C4-2B (cell line): ENCODE measurements around the gene PRR5.

ENCODE experiments used
- CTCF ChIP-seq: fragments of 450-650 bp; conservative IDR thresholded peaks from 2 replicates; pipeline ENCODE4 v1.5.1; 2017; ENCODE audit warnings: mild to moderate bottlenecking
- ZFX ChIP-seq: fragments of 450-650 bp; IDR thresholded peaks from 2 replicates; pipeline ENCODE4 v1.6.1; 2017

GRCh38 chr22:44669561-44669976, 32.4 kb upstream of the PRR5 start:
- TF ChIP-seq CTCF, result no peak; the same call in 1 of the 2 replicates
- TF ChIP-seq ZFX, result no peak
